HepG2 (cell line): ENCODE data around the gene ANK3. TPM values are rescaled to one million over a fixed set of nuclear protein-coding genes. Genes with fewer than 3 reads are reported as not detected.

Source experiments
- ATAC-seq: fragments of 200-7000 bp; cut with Tn5 transposase; 3 replicates; pipeline ENCODE4 v1.9.1; 2020; ENCODE audit warnings: mild to moderate bottlenecking, moderate library complexity
- BruUV-seq: library from RNA; stranded (reverse); fragments of 400-500 nt; replicated peaks from 2 replicates; lab custom pipeline; 2021; lab: Mats Ljungman, UMichigan
- CTCF ChIA-PET: fragments of 300-600 bp; formaldehyde crosslinking; extraction: SDS; loops from one replicate; lab custom pipeline; 2021; ENCODE audit warnings: low total read pairs, inconsistent platforms, low intra/inter-chr PET ratio; lab: Yijun Ruan, JAX
- POLR2A ChIA-PET: fragments of 350-600 bp; sonication (Branson Sonifier 250); formaldehyde crosslinking; loops from one replicate; lab custom pipeline; 2020; ENCODE audit warnings: antibody characterized with exemption, inconsistent platforms; lab: Yijun Ruan, JAX
- DNase-seq: peaks from one replicate; pipeline ENCODE4 v3.0.0-alpha.2; 2015; ENCODE audit warnings: low spot score
- FAIRE-seq: peaks from 3 replicates; lab custom pipeline; 2011; peaks lifted over from hg19 to GRCh38; lab: Jason Lieb, UNC
- H2AFZ ChIP-seq: one replicate; pipeline ENCODE4 v1.6.1; 2011; ENCODE audit warnings: low read length, inconsistent platforms
- H3K27ac ChIP-seq: fragments of 300-600 bp; 3 replicates; pipeline ENCODE4 v1.8.0; 2011; ENCODE audit warnings: mixed run types, mild to moderate bottlenecking, mixed read lengths, low read length, inconsistent platforms; ENCODE audit not compliant: insufficient read depth; ENCODE audit errors: extremely low read length
- H3K27me3 ChIP-seq, 2 experiments: fragments of 200-600 bp in 1 of 2; 2 replicates in 1 of 2; 3 replicates in 1 of 2; pipeline versions ENCODE4 v1.6.0 to v1.8.0; 2011; ENCODE audit warnings: low read length in 2 of 2, mild to moderate bottlenecking in 2 of 2, moderate library complexity in 2 of 2, inconsistent platforms in 1 of 2; ENCODE audit not compliant: insufficient read depth in 2 of 2, control insufficient read depth in 1 of 2
- H3K36me3 ChIP-seq, 2 experiments: fragments of 200-600 bp in 1 of 2; replicated peaks in 1 of 2; 2 replicates in 1 of 2; 3 replicates in 1 of 2; pipeline versions ENCODE4 v1.5.1 to v1.8.0; 2011; ENCODE audit warnings: low read length in 2 of 2, inconsistent platforms in 1 of 2; ENCODE audit not compliant: insufficient read depth in 2 of 2, control insufficient read depth in 1 of 2
- H3K4me1 ChIP-seq: 2 replicates; pipeline ENCODE4 v1.5.1; 2012; ENCODE audit warnings: low read length, inconsistent platforms; ENCODE audit not compliant: insufficient read depth
- H3K4me2 ChIP-seq: 2 replicates; pipeline ENCODE4 v1.6.0; 2011; ENCODE audit warnings: low read depth, low read length, inconsistent platforms
- H3K4me3 ChIP-seq, 3 experiments: fragments of 200-600 bp in 1 of 3; sonication (generic), shearing (Covaris generic) in 1 of 3; replicated peaks in 1 of 3; 2 replicates each; pipeline ENCODE4 v1.5.1; 2011 to 2016; ENCODE audit warnings: low read length in 3 of 3, inconsistent platforms in 2 of 3, low read depth in 2 of 3, mild to moderate bottlenecking in 2 of 3, control low read depth in 1 of 3, mixed read lengths in 1 of 3; ENCODE audit not compliant: insufficient read depth in 1 of 3
- H3K79me2 ChIP-seq: one replicate; pipeline ENCODE4 v1.6.1; 2011; ENCODE audit warnings: low read length, inconsistent platforms; ENCODE audit not compliant: insufficient read depth
- H3K9ac ChIP-seq: 2 replicates; pipeline ENCODE4 v1.6.0; 2011; ENCODE audit warnings: mild to moderate bottlenecking, low read depth, low read length, inconsistent platforms; ENCODE audit not compliant: insufficient read depth
- H3K9me3 ChIP-seq: 2 replicates; pipeline ENCODE4 v1.5.1; 2012; ENCODE audit warnings: mild to moderate bottlenecking, low read length
- H4K20me1 ChIP-seq: 2 replicates; pipeline ENCODE4 v1.6.0; 2011; ENCODE audit warnings: inconsistent platforms, mild to moderate bottlenecking, low read length, moderate library complexity; ENCODE audit not compliant: insufficient read depth
- HDAC2 ChIP-seq: sonication (generic); formaldehyde crosslinking; IDR thresholded peaks from 2 replicates; pipeline ENCODE4 v1.4.0; 2020; ENCODE audit warnings: missing genetic modification reagents
- MTF1 ChIP-seq: sonication (generic); formaldehyde crosslinking; IDR thresholded peaks from 2 replicates; pipeline ENCODE4 v1.5.0; 2020; ENCODE audit warnings: missing genetic modification reagents
- RARG ChIP-seq: sonication (generic); formaldehyde crosslinking; IDR thresholded peaks from 2 replicates; pipeline ENCODE4 v1.4.0; 2020; ENCODE audit warnings: low read depth, mild to moderate bottlenecking, missing genetic modification reagents
- SYNCRIP ChIP-seq: fragments of 200-400 bp; formaldehyde crosslinking; IDR thresholded peaks from 2 replicates; pipeline ENCODE4 v1.6.1; 2018; ENCODE audit warnings: mild to moderate bottlenecking, low read depth, low read length; ENCODE audit not compliant: insufficient read depth
- TMF1 ChIP-seq: sonication (generic); formaldehyde crosslinking; IDR thresholded peaks from 2 replicates; pipeline ENCODE4 v1.8.1; 2022; ENCODE audit warnings: low read depth, missing genetic modification reagents
- U2AF1 ChIP-seq: fragments of 200-400 bp; formaldehyde crosslinking; optimal IDR thresholded peaks from 2 replicates; pipeline ENCODE3; 2017; ENCODE audit warnings: mild to moderate bottlenecking, low read depth, low read length
- ZKSCAN5 ChIP-seq: sonication (generic); formaldehyde crosslinking; IDR thresholded peaks from 2 replicates; pipeline ENCODE4 v1.5.1; 2020; ENCODE audit warnings: mild to moderate bottlenecking, missing genetic modification reagents
- ZNF225 ChIP-seq: sonication (generic); formaldehyde crosslinking; IDR thresholded peaks from 2 replicates; pipeline ENCODE4 v1.4.0; 2020; ENCODE audit warnings: mild to moderate bottlenecking, missing genetic modification reagents
- ZNF263 ChIP-seq: sonication (generic); formaldehyde crosslinking; IDR thresholded peaks from 2 replicates; pipeline ENCODE4 v1.4.0; 2020; ENCODE audit warnings: missing genetic modification reagents
- ZNF44 ChIP-seq: sonication (generic); formaldehyde crosslinking; IDR thresholded peaks from 2 replicates; pipeline ENCODE4 v1.5.1; 2020; ENCODE audit warnings: mild to moderate bottlenecking, missing genetic modification reagents
- ZSCAN31 ChIP-seq: sonication (generic); formaldehyde crosslinking; IDR thresholded peaks from 2 replicates; pipeline ENCODE4 v1.5.0; 2020; ENCODE audit warnings: low read depth, mild to moderate bottlenecking, missing genetic modification reagents
- WGBS: methylation state at CpG from one replicate; pipeline ENCODE4 v1.1.6; 2017; ENCODE audit warnings: low lambda C conversion rate; 5-methylcytosine and 5-hydroxymethylcytosine counted together
- in situ Hi-C: cut with HindIII; loops from 2 replicates; pipeline ENCODE4 v1.10.0; 2017; ENCODE audit warnings: low pct_unique_long_range_greater_than_20kb; ENCODE audit not compliant: extremely low pct_ligation_motif_present
- intact Hi-C: fragments of 100-400 bp; cut with micrococcal nuclease; formaldehyde crosslinking; loops from one replicate; pipeline ENCODE4 v1.10.0; 2022; ENCODE audit not compliant: unreplicated experiment
- polyA plus RNA-seq, 8 experiments: library from polyadenylated mRNA; depleted of rRNA in 3 of 8; stranded (reverse) in 7 of 8; unstranded in 1 of 8; fragments of >200 nt; fragmentation: Illumina TruSeq in 4 of 8; extraction: Trizol in 4 of 8; gene quantifications; 2 replicates each; pipeline versions ENCODE4 v1.2.1 to v1.2.3, GENCODE V29; 2011 to 2016; ENCODE audit warnings: low read depth in 4 of 8, missing spikeins in 1 of 8, mixed read lengths in 1 of 8; ENCODE audit not compliant: insufficient read depth in 1 of 8
- total RNA-seq, 5 experiments: library from RNA; depleted of rRNA; stranded (reverse); fragments of >200 nt; fragmentation: Illumina TruSeq; extraction: Trizol; gene quantifications; 2 replicates each; pipeline ENCODE4 v1.2.3, GENCODE V29; 2016; ENCODE audit warnings: low read depth in 1 of 5
- TF ChIP-seq, protein P1 (sequence below): IDR thresholded peaks from 2 replicates; pipeline ENCODE4 v1.6.1; 2018; ENCODE audit warnings: missing genetic modification reagents, mild to moderate bottlenecking, missing compliant biosample characterization
- TF ChIP-seq, protein P2 (sequence below): sonication (generic); formaldehyde crosslinking; IDR thresholded peaks from 2 replicates; pipeline ENCODE4 v1.5.0; 2020; ENCODE audit warnings: missing genetic modification reagents
- TF ChIP-seq, protein P3 (sequence below): sonication (generic); formaldehyde crosslinking; IDR thresholded peaks from 2 replicates; pipeline ENCODE4 v1.4.0; 2020; ENCODE audit warnings: missing genetic modification reagents

Gene ANK3
- total and polyA plus RNA-seq, 2 of the 13 experiments (the other 11 are each of a cell fraction or from before 2014, with no cell fraction given): not detected

DNA sequence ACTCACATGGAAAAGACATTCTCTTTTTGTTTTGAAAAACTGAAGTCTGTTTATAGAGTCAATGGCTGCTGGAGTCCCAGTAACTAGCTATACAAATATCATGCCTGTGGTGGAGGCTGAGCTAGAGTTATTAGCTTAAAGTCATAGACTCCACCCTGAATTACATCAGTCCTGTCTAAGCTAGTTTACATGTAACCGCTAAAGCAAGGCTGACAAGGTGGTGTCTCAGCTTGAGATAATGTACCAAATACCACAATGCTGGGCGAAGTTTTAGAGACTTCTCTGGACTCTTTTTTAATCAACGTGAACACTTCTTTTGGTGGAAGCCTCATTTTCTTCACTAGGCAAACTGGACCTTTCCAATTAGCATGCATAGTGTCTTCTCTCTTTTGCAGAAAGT, 219.4 kb downstream of the ANK3 start:
- no peaks in the 10 kb centered on the region for H3K4me1 ChIP-seq
- no peaks in the 10 kb centered on the region for H3K9me3 ChIP-seq
- no peaks in the 10 kb centered on the region for H3K36me3 ChIP-seq
- BruUV-seq: no TSS peak
- H3K4me2 ChIP-seq: no peak overlapping the region
- no peaks in the 10 kb centered on the region for H4K20me1 ChIP-seq
- no peaks in the 10 kb centered on the region for H3K27me3 ChIP-seq
- FAIRE-seq (no peak), DNase-seq (no peak), ATAC-seq (no peak)
- ChIA-PET POLR2A (no interaction called here), CTCF (no interaction called here)
- H3K9ac ChIP-seq: no peak overlapping the region
- H2AFZ ChIP-seq: no peak overlapping the region
- TF ChIP-seq SYNCRIP: no peak
- TF ChIP-seq, protein P1, sequence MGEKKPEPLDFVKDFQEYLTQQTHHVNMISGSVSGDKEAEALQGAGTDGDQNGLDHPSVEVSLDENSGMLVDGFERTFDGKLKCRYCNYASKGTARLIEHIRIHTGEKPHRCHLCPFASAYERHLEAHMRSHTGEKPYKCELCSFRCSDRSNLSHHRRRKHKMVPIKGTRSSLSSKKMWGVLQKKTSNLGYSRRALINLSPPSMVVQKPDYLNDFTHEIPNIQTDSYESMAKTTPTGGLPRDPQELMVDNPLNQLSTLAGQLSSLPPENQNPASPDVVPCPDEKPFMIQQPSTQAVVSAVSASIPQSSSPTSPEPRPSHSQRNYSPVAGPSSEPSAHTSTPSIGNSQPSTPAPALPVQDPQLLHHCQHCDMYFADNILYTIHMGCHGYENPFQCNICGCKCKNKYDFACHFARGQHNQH (CRISPR knock-in tag): no peak
- TF ChIP-seq ZSCAN31 (CRISPR knock-in tag): no peak
- TF ChIP-seq TMF1: no peak
- TF ChIP-seq HDAC2 (CRISPR knock-in tag): no peak
- TF ChIP-seq, protein P2, sequence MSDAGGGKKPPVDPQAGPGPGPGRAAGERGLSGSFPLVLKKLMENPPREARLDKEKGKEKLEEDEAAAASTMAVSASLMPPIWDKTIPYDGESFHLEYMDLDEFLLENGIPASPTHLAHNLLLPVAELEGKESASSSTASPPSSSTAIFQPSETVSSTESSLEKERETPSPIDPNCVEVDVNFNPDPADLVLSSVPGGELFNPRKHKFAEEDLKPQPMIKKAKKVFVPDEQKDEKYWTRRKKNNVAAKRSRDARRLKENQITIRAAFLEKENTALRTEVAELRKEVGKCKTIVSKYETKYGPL (CRISPR knock-in tag): no peak
- no peak for TF ChIP-seq ZNF263 (CRISPR knock-in tag)
- TF ChIP-seq ZNF44 (CRISPR knock-in tag): no peak
- TF ChIP-seq ZKSCAN5 (CRISPR knock-in tag): no peak
- no peak for TF ChIP-seq U2AF1
- TF ChIP-seq, protein P3, sequence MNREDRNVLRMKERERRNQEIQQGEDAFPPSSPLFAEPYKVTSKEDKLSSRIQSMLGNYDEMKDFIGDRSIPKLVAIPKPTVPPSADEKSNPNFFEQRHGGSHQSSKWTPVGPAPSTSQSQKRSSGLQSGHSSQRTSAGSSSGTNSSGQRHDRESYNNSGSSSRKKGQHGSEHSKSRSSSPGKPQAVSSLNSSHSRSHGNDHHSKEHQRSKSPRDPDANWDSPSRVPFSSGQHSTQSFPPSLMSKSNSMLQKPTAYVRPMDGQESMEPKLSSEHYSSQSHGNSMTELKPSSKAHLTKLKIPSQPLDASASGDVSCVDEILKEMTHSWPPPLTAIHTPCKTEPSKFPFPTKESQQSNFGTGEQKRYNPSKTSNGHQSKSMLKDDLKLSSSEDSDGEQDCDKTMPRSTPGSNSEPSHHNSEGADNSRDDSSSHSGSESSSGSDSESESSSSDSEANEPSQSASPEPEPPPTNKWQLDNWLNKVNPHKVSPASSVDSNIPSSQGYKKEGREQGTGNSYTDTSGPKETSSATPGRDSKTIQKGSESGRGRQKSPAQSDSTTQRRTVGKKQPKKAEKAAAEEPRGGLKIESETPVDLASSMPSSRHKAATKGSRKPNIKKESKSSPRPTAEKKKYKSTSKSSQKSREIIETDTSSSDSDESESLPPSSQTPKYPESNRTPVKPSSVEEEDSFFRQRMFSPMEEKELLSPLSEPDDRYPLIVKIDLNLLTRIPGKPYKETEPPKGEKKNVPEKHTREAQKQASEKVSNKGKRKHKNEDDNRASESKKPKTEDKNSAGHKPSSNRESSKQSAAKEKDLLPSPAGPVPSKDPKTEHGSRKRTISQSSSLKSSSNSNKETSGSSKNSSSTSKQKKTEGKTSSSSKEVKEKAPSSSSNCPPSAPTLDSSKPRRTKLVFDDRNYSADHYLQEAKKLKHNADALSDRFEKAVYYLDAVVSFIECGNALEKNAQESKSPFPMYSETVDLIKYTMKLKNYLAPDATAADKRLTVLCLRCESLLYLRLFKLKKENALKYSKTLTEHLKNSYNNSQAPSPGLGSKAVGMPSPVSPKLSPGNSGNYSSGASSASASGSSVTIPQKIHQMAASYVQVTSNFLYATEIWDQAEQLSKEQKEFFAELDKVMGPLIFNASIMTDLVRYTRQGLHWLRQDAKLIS (CRISPR knock-in tag): no peak
- TF ChIP-seq RARG (CRISPR knock-in tag): no peak
- TF ChIP-seq MTF1 (CRISPR knock-in tag): no peak
- no peak for TF ChIP-seq ZNF225 (CRISPR knock-in tag)
- intact Hi-C loops (no loop called here), in situ Hi-C loops (no loop called here)
- no peak overlapping the region for H3K4me3 ChIP-seq
- no peak overlapping the region for H3K27ac ChIP-seq
- H3K79me2 ChIP-seq: no peaks in the 10 kb centered on the region
- WGBS: 2% methylated on average over 3 of the region's 3 CpGs
